Loucy (cell line): ENCODE results near the gene TMIGD3.

Experiments
- H2AFZ ChIP-seq: fragments of 200-600 bp; sonication (generic); 2 replicates; pipeline ENCODE4 v1.6.0; 2016; ENCODE audit warnings: antibody characterized with exemption, mild to moderate bottlenecking, low read length, moderate library complexity
- H3F3A ChIP-seq: fragments of 200-600 bp; 2 replicates; pipeline ENCODE4 v1.6.0; 2016; ENCODE audit warnings: antibody characterized with exemption, low read depth, mild to moderate bottlenecking
- H3K27me3 ChIP-seq: fragments of 200-600 bp; sonication (generic); 2 replicates; pipeline ENCODE4 v1.6.1; 2014; ENCODE audit warnings: low read length, mild to moderate bottlenecking; ENCODE audit not compliant: insufficient read depth, poor library complexity, severe bottlenecking
- H3K36me3 ChIP-seq: fragments of 200-600 bp; sonication (generic); 2 replicates; pipeline ENCODE4 v1.6.1; 2016; ENCODE audit warnings: low read length; ENCODE audit not compliant: insufficient read depth
- H3K4me1 ChIP-seq: fragments of 200-600 bp; sonication (generic); 2 replicates; pipeline ENCODE4 v1.5.1; 2014; ENCODE audit warnings: low read length, mild to moderate bottlenecking; ENCODE audit not compliant: insufficient read depth, poor library complexity, severe bottlenecking
- H3K4me2 ChIP-seq: fragments of 200-600 bp; sonication (generic); 2 replicates; pipeline ENCODE4 v1.6.0; 2014; ENCODE audit warnings: antibody characterized with exemption, low read length, low read depth, mild to moderate bottlenecking; ENCODE audit not compliant: poor library complexity, severe bottlenecking
- H3K4me3 ChIP-seq: fragments of 200-600 bp; sonication (generic); 2 replicates; pipeline ENCODE4 v1.5.1; 2014; ENCODE audit warnings: low read length, mild to moderate bottlenecking, mixed read lengths; ENCODE audit not compliant: poor library complexity, severe bottlenecking
- H3K79me2 ChIP-seq: fragments of 200-600 bp; sonication (generic); 2 replicates; pipeline ENCODE4 v1.6.1; 2014; ENCODE audit warnings: low read length; ENCODE audit not compliant: insufficient read depth
- H3K9ac ChIP-seq: fragments of 200-600 bp; sonication (generic); 2 replicates; pipeline ENCODE4 v1.6.0; 2014; ENCODE audit warnings: mild to moderate bottlenecking, low read depth, low read length, moderate library complexity; ENCODE audit not compliant: poor library complexity, severe bottlenecking
- H3K9me2 ChIP-seq: fragments of 200-600 bp; sonication (generic); replicated peaks from 2 replicates; pipeline ENCODE4 v1.6.1; 2016; ENCODE audit warnings: low read depth, low read length, mixed read lengths
- H3K9me3 ChIP-seq: fragments of 200-600 bp; sonication (generic); 2 replicates; pipeline ENCODE4 v1.6.1; 2014; ENCODE audit warnings: mild to moderate bottlenecking, antibody characterized with exemption, low read length, low read depth; ENCODE audit not compliant: insufficient read depth
- H4K20me1 ChIP-seq: fragments of 200-600 bp; sonication (generic); 2 replicates; pipeline ENCODE4 v1.6.0; 2014; ENCODE audit warnings: antibody characterized with exemption, low read length, mild to moderate bottlenecking; ENCODE audit not compliant: insufficient read depth, poor library complexity, severe bottlenecking
- EZH2phosphoT487 ChIP-seq: fragments of 200-600 bp; IDR thresholded peaks from 2 replicates; pipeline ENCODE4 v1.6.1; 2018; ENCODE audit warnings: antibody characterized with exemption, mild to moderate bottlenecking, moderate library complexity, borderline replicate concordance
- TF ChIP-seq, protein P1 (sequence below): fragments of 200-600 bp; sonication (generic); conservative IDR thresholded peaks from 2 replicates; pipeline ENCODE4 v1.5.1; 2014; ENCODE audit warnings: mild to moderate bottlenecking, antibody characterized with exemption, low read length

Gene TMIGD3

DNA sequence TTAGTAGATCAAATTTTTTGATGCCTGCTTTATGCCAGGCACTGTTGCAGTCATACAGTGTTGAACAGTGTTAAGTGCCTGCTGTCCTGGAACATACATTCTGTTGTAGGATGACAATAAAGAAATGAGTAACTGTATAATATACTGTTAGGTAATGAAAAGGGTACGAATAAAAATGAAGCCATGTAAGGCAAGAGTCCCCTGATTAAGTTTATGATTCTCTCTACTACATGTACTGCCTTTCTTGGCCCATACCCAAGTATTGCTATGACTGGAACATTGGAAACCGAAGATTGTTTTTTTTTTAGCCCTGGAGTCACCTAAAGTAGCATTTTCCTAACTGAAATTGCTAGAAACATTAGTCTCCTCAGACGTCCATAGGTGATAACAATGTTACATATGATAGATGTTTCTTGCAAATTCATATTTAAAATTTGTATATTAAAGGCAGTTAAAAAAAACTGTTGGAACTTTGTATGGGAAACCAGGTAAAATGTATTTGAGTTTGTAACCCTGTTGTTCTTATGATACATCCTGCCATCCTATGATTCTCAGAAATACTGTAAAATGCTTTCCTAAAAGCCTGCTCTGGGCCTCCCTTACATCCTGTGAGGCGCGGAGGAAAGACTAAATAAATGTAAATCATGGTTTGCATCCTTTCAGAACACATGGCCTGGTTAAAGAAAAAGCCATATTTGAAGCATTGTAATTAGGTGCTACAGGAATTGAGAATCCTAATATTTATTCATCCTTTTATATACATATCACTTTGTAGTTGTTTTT, 48.4 kb downstream of the TMIGD3 start:
- Histone ChIP-seq H4K20me1 (peaks cover 30% of the 10 kb centered on the region), H3K79me2 (peaks cover 65% of the 10 kb centered on the region), H3K4me2 (peak overlapping the region; percentile 93), H3K9me3 (no peaks in the 10 kb centered on the region), H3K36me3 (peaks cover 45% of the 10 kb centered on the region), H3K9ac (peak overlapping the region; percentile 3), H3F3A (no peaks in the 10 kb centered on the region), H3K4me3 (peak overlapping the region; percentile 6), H2AFZ (no peak overlapping the region), H3K4me1 (peaks cover 54% of the 10 kb centered on the region), H3K27me3 (no peaks in the 10 kb centered on the region), H3K9me2 (no peaks in the 10 kb centered on the region)
- TF ChIP-seq, protein P1, sequence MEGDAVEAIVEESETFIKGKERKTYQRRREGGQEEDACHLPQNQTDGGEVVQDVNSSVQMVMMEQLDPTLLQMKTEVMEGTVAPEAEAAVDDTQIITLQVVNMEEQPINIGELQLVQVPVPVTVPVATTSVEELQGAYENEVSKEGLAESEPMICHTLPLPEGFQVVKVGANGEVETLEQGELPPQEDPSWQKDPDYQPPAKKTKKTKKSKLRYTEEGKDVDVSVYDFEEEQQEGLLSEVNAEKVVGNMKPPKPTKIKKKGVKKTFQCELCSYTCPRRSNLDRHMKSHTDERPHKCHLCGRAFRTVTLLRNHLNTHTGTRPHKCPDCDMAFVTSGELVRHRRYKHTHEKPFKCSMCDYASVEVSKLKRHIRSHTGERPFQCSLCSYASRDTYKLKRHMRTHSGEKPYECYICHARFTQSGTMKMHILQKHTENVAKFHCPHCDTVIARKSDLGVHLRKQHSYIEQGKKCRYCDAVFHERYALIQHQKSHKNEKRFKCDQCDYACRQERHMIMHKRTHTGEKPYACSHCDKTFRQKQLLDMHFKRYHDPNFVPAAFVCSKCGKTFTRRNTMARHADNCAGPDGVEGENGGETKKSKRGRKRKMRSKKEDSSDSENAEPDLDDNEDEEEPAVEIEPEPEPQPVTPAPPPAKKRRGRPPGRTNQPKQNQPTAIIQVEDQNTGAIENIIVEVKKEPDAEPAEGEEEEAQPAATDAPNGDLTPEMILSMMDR, result no peak
- no peak for TF ChIP-seq EZH2phosphoT487

DNA sequence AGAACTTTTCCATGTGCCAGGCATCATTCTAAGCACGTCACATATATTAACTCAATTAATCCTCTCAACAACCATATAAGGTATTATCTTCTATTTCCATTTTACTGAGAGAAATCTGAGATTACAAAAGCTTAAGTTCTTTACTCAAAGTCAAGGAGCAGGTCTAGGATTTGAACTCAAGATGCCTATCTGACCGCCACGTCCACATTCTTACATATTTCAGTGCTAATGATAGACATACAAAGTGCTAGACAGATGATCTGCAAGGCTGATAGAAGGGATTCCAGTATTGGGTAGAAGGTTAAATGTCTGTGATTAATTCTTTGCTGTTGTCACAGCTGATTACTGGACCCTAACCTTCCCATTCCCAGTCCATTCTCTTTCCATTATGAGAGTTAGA, 49.7 kb downstream of the TMIGD3 start:
- H3K4me1 ChIP-seq, result peaks cover 57% of the 10 kb centered on the region
- no peak overlapping the region for H3K9ac ChIP-seq
- H3K27me3 ChIP-seq, result no peaks in the 10 kb centered on the region
- no peak for TF ChIP-seq EZH2phosphoT487
- TF ChIP-seq, protein P1, result no peak
- peak overlapping the region; percentile 34 for H3K4me3 ChIP-seq
- no peaks in the 10 kb centered on the region for H3K9me3 ChIP-seq
- H3K9me2 ChIP-seq, result no peaks in the 10 kb centered on the region
- H2AFZ ChIP-seq, result no peak overlapping the region
- H3F3A ChIP-seq, result no peaks in the 10 kb centered on the region
- peaks cover 76% of the 10 kb centered on the region for H3K79me2 ChIP-seq
- peaks cover 32% of the 10 kb centered on the region for H3K36me3 ChIP-seq
- H4K20me1 ChIP-seq, result peaks cover 30% of the 10 kb centered on the region
- peak overlapping the region; percentile 93 for H3K4me2 ChIP-seq

DNA sequence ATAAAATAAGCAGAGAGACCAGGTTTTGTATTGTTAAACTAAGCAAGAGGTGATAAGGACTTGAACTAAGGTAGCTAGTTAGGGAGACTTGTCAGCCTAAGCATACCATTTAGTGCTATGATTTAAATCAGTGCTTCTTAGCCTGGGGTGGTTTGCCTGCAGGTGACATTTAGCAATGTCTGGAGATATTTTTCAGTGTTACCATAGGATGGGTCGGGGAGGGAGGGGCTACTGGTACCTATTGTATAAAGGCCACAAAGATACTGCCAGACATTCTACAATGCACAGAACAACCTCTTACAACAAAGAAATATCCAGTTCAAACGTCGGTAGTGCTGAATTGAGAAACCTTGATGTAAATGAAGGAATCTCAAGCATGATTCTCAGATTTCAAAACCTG, 50.9 kb downstream of the TMIGD3 start:
- Histone ChIP-seq H3K4me1 (peaks cover 68% of the 10 kb centered on the region), H3K9ac (peak overlapping the region; percentile 82), H3K9me3 (no peaks in the 10 kb centered on the region), H3F3A (no peaks in the 10 kb centered on the region), H4K20me1 (peaks cover 34% of the 10 kb centered on the region), H3K36me3 (peaks cover 21% of the 10 kb centered on the region), H3K79me2 (peaks cover 81% of the 10 kb centered on the region), H3K9me2 (no peaks in the 10 kb centered on the region), H3K4me2 (peak overlapping the region; percentile 93), H3K27me3 (no peaks in the 10 kb centered on the region), H3K4me3 (peak overlapping the region; percentile 81), H2AFZ (no peak overlapping the region)
- TF ChIP-seq, protein P1, result no peak
- TF ChIP-seq EZH2phosphoT487, result no peak
